ENCODE measurements around the gene P2RX3. TPM values are rescaled to one million over a fixed set of nuclear protein-coding genes. Genes with fewer than 3 reads are reported as not detected.

The P2RX3 gene
- total RNA-seq, 1 donor from 2014 or later: not detected

DNA sequence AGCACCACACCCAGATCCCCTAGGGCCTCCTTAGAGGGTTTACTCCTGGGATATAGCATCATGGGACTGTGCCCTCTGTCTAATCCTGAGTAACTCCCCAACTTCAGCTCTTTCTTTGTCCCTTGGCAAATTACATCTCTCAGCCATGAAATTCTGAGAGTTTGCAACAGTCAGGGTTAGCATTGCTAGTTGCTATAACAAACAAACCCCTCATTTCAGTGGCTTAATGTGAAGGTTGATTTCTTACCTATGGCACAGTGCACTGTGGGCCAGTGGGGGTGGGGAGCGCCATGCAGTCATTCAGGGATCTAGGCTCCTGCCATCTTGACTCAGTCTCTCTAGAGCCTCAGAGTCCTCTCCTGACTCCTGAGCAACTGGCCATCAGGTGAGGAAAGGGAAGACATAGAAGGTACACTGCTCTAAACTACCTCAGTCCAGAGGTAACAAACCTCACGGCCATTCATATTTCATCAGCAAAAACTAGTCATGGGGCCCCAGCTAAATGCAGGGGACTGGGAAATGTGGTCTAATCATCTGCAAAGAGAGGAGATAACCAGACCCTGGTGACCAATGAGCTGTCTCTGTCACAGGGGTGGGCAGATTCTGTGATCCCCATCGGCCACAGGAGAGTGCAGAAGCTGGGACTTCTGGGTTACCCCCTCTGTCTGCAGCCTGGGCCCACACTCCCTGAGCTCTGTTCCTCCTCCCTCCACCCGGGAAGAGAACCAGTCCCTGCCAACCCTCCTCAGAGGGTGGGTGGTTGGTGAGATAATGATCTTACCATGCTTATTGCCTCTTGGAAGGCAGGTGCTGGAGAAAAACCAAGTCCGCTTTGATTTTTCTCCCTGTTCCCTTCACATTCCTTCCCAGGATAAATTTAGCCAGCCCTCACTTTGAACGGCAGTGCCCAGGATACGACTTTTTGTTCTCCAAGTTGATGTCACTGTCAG, 25.3 kb downstream of the P2RX3 start:
- H3K27me3 ChIP-seq (ENCODE audit: insufficient read depth, low read length): peaks cover 16% of the 10 kb centered on the region
- H3K27ac ChIP-seq (ENCODE audit: low read depth, low read length): no peak overlapping the region
- Mint-ChIP-seq H3K4me1 (ENCODE audit: low read depth, unreplicated experiment) (no peaks in the 10 kb centered on the region), H3K27me3 (ENCODE audit: low read depth, unreplicated experiment) (peaks cover 47% of the 10 kb centered on the region), H3K4me3 (ENCODE audit: unreplicated experiment) (no peak overlapping the region), H3K36me3 (ENCODE audit: low read depth, unreplicated experiment) (peaks cover 3% of the 10 kb centered on the region), H3K9me3 (ENCODE audit: unreplicated experiment) (peaks cover 13% of the 10 kb centered on the region), H3K27ac (ENCODE audit: unreplicated experiment) (no peak overlapping the region)
- H3K4me3 ChIP-seq (ENCODE audit: insufficient read depth, low read depth, low read length): no peak overlapping the region
- no peaks in the 10 kb centered on the region for H3K9me3 ChIP-seq (ENCODE audit: insufficient read depth, low read depth, low read length)
- no peak overlapping the region for H3K9ac ChIP-seq (ENCODE audit: low read length)
- H3K4me1 ChIP-seq (ENCODE audit: insufficient read depth, low read length): no peaks in the 10 kb centered on the region
- H2AFZ ChIP-seq (ENCODE audit: low read depth, low read length): no peak overlapping the region
- H4K20me1 ChIP-seq (ENCODE audit: insufficient read depth, low read length): no peaks in the 10 kb centered on the region
- FAIRE-seq (no peak), DNase-seq (ENCODE audit: low read depth) (no peak)
- no peak for TF ChIP-seq EZH2 (IDR thresholded peaks at IDR 0.05; ENCODE audit: insufficient read depth, low read length)
- TF ChIP-seq, protein P1, sequence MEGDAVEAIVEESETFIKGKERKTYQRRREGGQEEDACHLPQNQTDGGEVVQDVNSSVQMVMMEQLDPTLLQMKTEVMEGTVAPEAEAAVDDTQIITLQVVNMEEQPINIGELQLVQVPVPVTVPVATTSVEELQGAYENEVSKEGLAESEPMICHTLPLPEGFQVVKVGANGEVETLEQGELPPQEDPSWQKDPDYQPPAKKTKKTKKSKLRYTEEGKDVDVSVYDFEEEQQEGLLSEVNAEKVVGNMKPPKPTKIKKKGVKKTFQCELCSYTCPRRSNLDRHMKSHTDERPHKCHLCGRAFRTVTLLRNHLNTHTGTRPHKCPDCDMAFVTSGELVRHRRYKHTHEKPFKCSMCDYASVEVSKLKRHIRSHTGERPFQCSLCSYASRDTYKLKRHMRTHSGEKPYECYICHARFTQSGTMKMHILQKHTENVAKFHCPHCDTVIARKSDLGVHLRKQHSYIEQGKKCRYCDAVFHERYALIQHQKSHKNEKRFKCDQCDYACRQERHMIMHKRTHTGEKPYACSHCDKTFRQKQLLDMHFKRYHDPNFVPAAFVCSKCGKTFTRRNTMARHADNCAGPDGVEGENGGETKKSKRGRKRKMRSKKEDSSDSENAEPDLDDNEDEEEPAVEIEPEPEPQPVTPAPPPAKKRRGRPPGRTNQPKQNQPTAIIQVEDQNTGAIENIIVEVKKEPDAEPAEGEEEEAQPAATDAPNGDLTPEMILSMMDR (IDR thresholded peaks at IDR 0.05; ENCODE audit: insufficient read depth, low read depth, low read length): no peak
- no peaks in the 10 kb centered on the region for H3K79me2 ChIP-seq (ENCODE audit: insufficient read depth, low read length)
- no peak overlapping the region for H3K4me2 ChIP-seq (ENCODE audit: low read length)
- no peaks in the 10 kb centered on the region for H3K36me3 ChIP-seq (ENCODE audit: insufficient read depth, low read length)

DNA sequence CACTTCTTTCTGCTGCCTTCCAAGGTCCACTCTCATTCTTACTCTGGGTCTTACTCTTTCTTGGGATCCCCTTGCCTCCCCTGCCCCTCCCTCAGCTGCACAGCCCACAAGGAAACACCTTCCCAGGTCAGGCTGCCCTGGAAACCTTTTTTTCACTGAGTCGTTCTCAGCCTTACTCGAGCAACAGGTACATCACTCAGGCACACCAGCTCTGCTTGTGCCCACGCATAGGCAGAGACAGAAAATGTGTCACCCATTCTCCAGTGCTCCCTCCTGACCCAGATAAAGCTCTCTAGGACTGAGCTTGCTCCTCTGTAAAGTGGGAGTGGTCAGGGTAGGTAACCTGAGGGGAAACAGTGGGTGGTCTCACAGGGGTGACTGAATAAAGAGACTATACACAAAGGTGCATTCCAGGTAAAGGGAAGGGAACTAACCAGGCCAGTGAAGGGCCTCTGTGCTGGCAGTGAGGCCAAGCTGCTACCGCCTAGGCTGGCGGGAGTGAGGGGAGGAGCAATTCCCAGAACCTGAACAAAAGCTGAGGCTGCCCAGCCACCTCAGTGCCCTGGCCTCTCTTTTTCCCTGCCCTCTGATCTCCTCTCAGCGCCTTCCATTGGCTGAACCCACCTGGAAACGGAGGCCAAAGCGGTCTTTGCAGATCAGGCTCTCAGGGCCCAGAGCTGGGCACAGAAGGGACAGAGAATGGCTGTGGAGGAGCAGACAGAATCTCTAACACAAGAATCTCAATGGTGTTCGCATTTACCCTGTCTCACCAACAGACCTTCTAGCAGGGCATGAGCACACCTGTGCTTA, 26.9 kb downstream of the P2RX3 start:
- no peaks in the 10 kb centered on the region for H3K36me3 ChIP-seq (ENCODE audit: insufficient read depth, low read length)
- TF ChIP-seq EZH2 (IDR thresholded peaks at IDR 0.05; ENCODE audit: insufficient read depth, low read length): no peak
- TF ChIP-seq, protein P1 (IDR thresholded peaks at IDR 0.05; ENCODE audit: insufficient read depth, low read depth, low read length): no peak
- H2AFZ ChIP-seq (ENCODE audit: low read depth, low read length): no peak overlapping the region
- no peak for DNase-seq (ENCODE audit: low read depth)
- no peak overlapping the region for H3K4me2 ChIP-seq (ENCODE audit: low read length)
- H3K79me2 ChIP-seq (ENCODE audit: insufficient read depth, low read length): no peaks in the 10 kb centered on the region
- H3K27ac Mint-ChIP-seq (ENCODE audit: unreplicated experiment): no peak overlapping the region
- H3K4me3 Mint-ChIP-seq (ENCODE audit: unreplicated experiment): no peak overlapping the region
- no peak overlapping the region for H3K27ac ChIP-seq (ENCODE audit: low read depth, low read length)
- peaks cover 3% of the 10 kb centered on the region for H3K4me1 ChIP-seq (ENCODE audit: insufficient read depth, low read length)
- peaks cover 13% of the 10 kb centered on the region for H3K27me3 ChIP-seq (ENCODE audit: insufficient read depth, low read length)
- no peak overlapping the region for H3K9ac ChIP-seq (ENCODE audit: low read length)
- peaks cover 44% of the 10 kb centered on the region for H3K27me3 Mint-ChIP-seq (ENCODE audit: low read depth, unreplicated experiment)
- no peaks in the 10 kb centered on the region for H3K4me1 Mint-ChIP-seq (ENCODE audit: low read depth, unreplicated experiment)
- no peak overlapping the region for H3K4me3 ChIP-seq (ENCODE audit: insufficient read depth, low read depth, low read length)
- H3K9me3 Mint-ChIP-seq (ENCODE audit: unreplicated experiment): peaks cover 13% of the 10 kb centered on the region
- peaks cover 3% of the 10 kb centered on the region for H3K36me3 Mint-ChIP-seq (ENCODE audit: low read depth, unreplicated experiment)
- no peaks in the 10 kb centered on the region for H3K9me3 ChIP-seq (ENCODE audit: insufficient read depth, low read depth, low read length)
- no peaks in the 10 kb centered on the region for H4K20me1 ChIP-seq (ENCODE audit: insufficient read depth, low read length)
- no peak for FAIRE-seq

Data from astrocyte (in vitro differentiated cells and primary cell).